OCI-LY7 (cell line): ENCODE results near the gene KLK8. TPM values are rescaled to one million over a fixed set of nuclear protein-coding genes. Genes with fewer than 3 reads are reported as not detected.

ENCODE experiments used
- BruUV-seq: library from RNA; stranded (reverse); fragments of 400-500 nt; replicated peaks from 2 replicates; lab custom pipeline; 2021; lab: Mats Ljungman, UMichigan
- CTCF ChIA-PET: fragments of 300-600 bp; sonication (Branson Sonifier 250); formaldehyde crosslinking; loops from one replicate; lab custom pipeline; 2022; ENCODE audit warnings: antibody characterized with exemption; ENCODE audit not compliant: unreplicated experiment; lab: Charles Lee
- POLR2A ChIA-PET: fragments of 300-600 bp; sonication (Branson Sonifier 250); formaldehyde crosslinking; loops from one replicate; lab custom pipeline; 2022; ENCODE audit warnings: antibody characterized with exemption; lab: Charles Lee
- DNase-seq: peaks from one replicate; pipeline ENCODE4 v3.0.0-alpha.2; 2015; ENCODE audit warnings: low spot score
- H2AFZ ChIP-seq: fragments of 200-600 bp; sonication (generic), shearing (Covaris generic); 2 replicates; pipeline ENCODE4 v1.6.1; 2014; ENCODE audit warnings: mild to moderate bottlenecking, antibody characterized with exemption, low read length, moderate library complexity
- H3K27ac ChIP-seq: fragments of 200-600 bp; sonication (generic); 2 replicates; pipeline ENCODE4 v1.5.1; 2014; ENCODE audit warnings: mixed run types, low read depth, mild to moderate bottlenecking, moderate library complexity, low read length, inconsistent platforms; ENCODE audit not compliant: poor library complexity, severe bottlenecking
- H3K36me3 ChIP-seq: fragments of 200-600 bp; sonication (generic); 2 replicates; pipeline ENCODE4 v1.6.1; 2014; ENCODE audit warnings: mild to moderate bottlenecking, antibody characterized with exemption, low read length, moderate library complexity, mixed read lengths; ENCODE audit not compliant: insufficient read depth
- H3K4me1 ChIP-seq: fragments of 200-600 bp; sonication (generic); 2 replicates; pipeline ENCODE4 v1.5.1; 2014; ENCODE audit warnings: mild to moderate bottlenecking, low read length; ENCODE audit not compliant: insufficient read depth, poor library complexity, severe bottlenecking
- H3K4me2 ChIP-seq: fragments of 200-600 bp; sonication (generic); 2 replicates; pipeline ENCODE4 v1.6.1; 2014; ENCODE audit warnings: mild to moderate bottlenecking, low read length
- H3K4me3 ChIP-seq: fragments of 200-600 bp; sonication (generic); 2 replicates; pipeline ENCODE4 v1.5.1; 2014; ENCODE audit warnings: mild to moderate bottlenecking, low read depth, low read length; ENCODE audit not compliant: poor library complexity, severe bottlenecking
- H3K79me2 ChIP-seq: fragments of 200-600 bp; sonication (generic); 2 replicates; pipeline ENCODE4 v1.6.1; 2016; ENCODE audit warnings: low read depth, mild to moderate bottlenecking, low read length, moderate library complexity, mixed read lengths; ENCODE audit not compliant: insufficient read depth
- H3K9me2 ChIP-seq: fragments of 200-600 bp; sonication (generic); 2 replicates; pipeline ENCODE4 v1.6.1; 2016; ENCODE audit warnings: mild to moderate bottlenecking, low read length, mixed read lengths; ENCODE audit not compliant: insufficient read depth
- H3K9me3 ChIP-seq: fragments of 200-600 bp; sonication (generic); 2 replicates; pipeline ENCODE4 v1.6.1; 2014; ENCODE audit warnings: mild to moderate bottlenecking, mixed run types, low read length, mixed read lengths
- H4K20me1 ChIP-seq: fragments of 200-600 bp; sonication (generic); 2 replicates; pipeline ENCODE4 v1.6.1; 2014; ENCODE audit warnings: mild to moderate bottlenecking, antibody characterized with exemption, low read length, moderate library complexity, mixed read lengths; ENCODE audit not compliant: insufficient read depth
- CTCF ChIP-seq: fragments of 200-600 bp; sonication (generic); conservative IDR thresholded peaks from 2 replicates; pipeline ENCODE4 v1.5.1; 2014; ENCODE audit warnings: mild to moderate bottlenecking, antibody characterized with exemption, low read length, moderate library complexity, mixed read lengths
- EZH2phosphoT487 ChIP-seq: fragments of 200-600 bp; sonication (generic); IDR thresholded peaks from 2 replicates; pipeline ENCODE4 v1.6.1; 2018; ENCODE audit warnings: low read depth, borderline replicate concordance, mild to moderate bottlenecking, mixed run types, antibody characterized with exemption, low read length, moderate library complexity, mixed read lengths
- intact Hi-C: fragments of 100-400 bp; cut with micrococcal nuclease; formaldehyde crosslinking; loops from one replicate; pipeline ENCODE4 v1.10.0; 2022; ENCODE audit not compliant: unreplicated experiment
- total RNA-seq, 2 experiments: library from RNA; depleted of rRNA in 1 of 2; stranded (reverse); fragments of >200 nt in 1 of 2; shearing (Covaris generic) in 1 of 2; gene quantifications; 2 replicates each; pipeline ENCODE4 v1.2.3, GENCODE V29; 2014 to 2022

Gene KLK8
- total RNA-seq, 2 experiments from 2014 or later, result not detected

- Histone ChIP-seq H4K20me1 (no peaks in the 10 kb centered on the region), H3K4me3 (no peak overlapping the region), H3K4me2 (no peak overlapping the region), H3K4me1 (no peaks in the 10 kb centered on the region), H3K9me2 (no peaks in the 10 kb centered on the region), H3K27ac (no peak overlapping the region), H2AFZ (no peak overlapping the region), H3K36me3 (no peaks in the 10 kb centered on the region), H3K9me3 (no peaks in the 10 kb centered on the region), H3K79me2 (no peaks in the 10 kb centered on the region)
- no peak for DNase-seq
- BruUV-seq, result no TSS peak
- POLR2A ChIA-PET, result no interaction called here
- TF ChIP-seq CTCF (no peak), EZH2phosphoT487 (no peak)
- intact Hi-C loops, result no loop called here
- CTCF ChIA-PET, result no interaction called here
Measured at GRCh38 chr19:51027126-51027806, 25.9 kb upstream of the KLK8 start.

- Histone ChIP-seq H4K20me1 (no peaks in the 10 kb centered on the region), H3K79me2 (no peaks in the 10 kb centered on the region), H3K36me3 (no peaks in the 10 kb centered on the region), H3K9me3 (no peaks in the 10 kb centered on the region), H3K4me3 (no peak within 1 kb of the TSS), H3K9me2 (no peaks in the 10 kb centered on the region), H3K27ac (no peak within 1 kb of the TSS), H3K4me2 (no peak within 1 kb of the TSS), H2AFZ (no peak within 1 kb of the TSS), H3K4me1 (no peaks in the 10 kb centered on the region)
- no peak for DNase-seq
- intact Hi-C loops, result no loop called here
- TF ChIP-seq CTCF, result no peak
- no peak for TF ChIP-seq EZH2phosphoT487
- no TSS peak for BruUV-seq
- ChIA-PET POLR2A (no interaction called here), CTCF (no interaction called here)
Measured at GRCh38 chr19:51026554-51026831, 25.1 kb upstream of the KLK8 start, which contains the start of gene KLK11. Gene KLK11, minus strand, starts transcription at chr19:51026616. Its CDS starts 985 bp downstream, at chr19:51025631.

GRCh38 chr19:51025809-51026553 lies 24.6 kb upstream of the KLK8 start:
- POLR2A ChIA-PET, result no interaction called here
- Histone ChIP-seq H3K4me2 (no peak overlapping the region), H3K9me3 (no peaks in the 10 kb centered on the region), H2AFZ (no peak overlapping the region), H3K9me2 (no peaks in the 10 kb centered on the region), H3K4me1 (no peaks in the 10 kb centered on the region), H3K27ac (no peak overlapping the region), H4K20me1 (no peaks in the 10 kb centered on the region), H3K4me3 (no peak overlapping the region), H3K79me2 (no peaks in the 10 kb centered on the region), H3K36me3 (no peaks in the 10 kb centered on the region)
- no TSS peak for BruUV-seq
- intact Hi-C loops, result no loop called here
- TF ChIP-seq CTCF (no peak), EZH2phosphoT487 (no peak)
- CTCF ChIA-PET, result no interaction called here
- DNase-seq, result no peak
